CD4-positive, alpha-beta T cell treated with Interferon gamma for 1 hour (primary cell): ENCODE measurements around the gene KPNA4.
"Not testable (repeated sequence)": the region's sequence is repeated elsewhere in the genome, so short reads cannot be mapped to it uniquely, and the experiment has no call there.

Source experiments
- DNase-seq: peaks from one replicate; pipeline ENCODE4 v3.0.0-alpha.2; 2020

Gene KPNA4

DNA sequence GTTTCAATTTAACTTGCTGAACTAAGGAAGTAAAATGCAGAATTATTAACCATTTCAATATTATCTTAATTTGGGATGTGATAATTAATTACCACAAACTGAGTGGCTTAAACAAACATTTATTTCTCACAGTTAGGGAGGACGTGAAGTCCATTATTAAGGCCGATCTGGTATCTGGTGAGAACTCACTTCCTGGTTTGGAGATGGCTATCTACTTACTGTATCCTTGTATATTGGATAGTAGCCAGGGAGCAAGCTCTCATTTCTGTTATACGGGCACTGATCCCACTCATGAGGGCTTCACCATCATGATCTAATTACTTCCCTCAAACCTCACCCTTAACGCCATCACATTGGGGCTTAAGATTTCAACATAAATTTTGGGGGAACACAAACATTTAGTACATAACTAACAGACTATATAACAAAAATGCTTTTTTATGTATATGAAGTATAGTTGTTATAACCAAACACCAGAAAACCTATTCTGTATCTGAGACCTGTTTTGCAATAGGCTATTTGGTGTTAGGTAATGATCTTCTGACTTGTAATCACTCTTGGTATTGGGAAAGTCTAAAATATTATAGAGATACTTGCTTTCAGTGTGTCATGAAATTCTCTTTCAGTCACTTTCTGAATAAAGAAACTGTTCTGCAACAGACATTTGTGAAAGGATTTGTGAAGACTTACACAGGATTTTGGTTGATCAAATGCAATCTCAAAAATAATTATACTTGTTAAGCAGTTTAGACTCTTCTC is 4.7 kb upstream of the KPNA4 start:
- DNase-seq = no peak

DNA sequence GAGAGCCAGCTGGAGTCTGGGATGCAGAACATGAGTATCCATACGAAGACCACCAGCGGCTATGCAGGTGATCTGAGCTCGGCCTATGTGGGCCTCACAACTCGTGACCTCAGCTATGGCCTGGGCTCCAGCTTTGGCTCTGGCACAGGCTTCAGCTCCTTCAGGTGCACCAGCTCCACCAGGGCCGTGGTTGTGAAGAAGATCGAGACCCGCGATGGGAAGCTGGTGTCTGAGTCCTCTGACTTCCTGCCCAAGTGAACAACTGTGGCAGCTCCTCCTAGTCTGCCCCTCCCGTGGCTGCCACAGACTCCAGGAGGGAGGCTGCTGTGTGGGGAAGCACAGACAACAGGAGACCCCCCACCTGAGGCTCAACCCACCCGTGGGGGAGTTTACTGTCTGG is 3.6 kb upstream of the KPNA4 start:
- DNase-seq = no peak

DNA sequence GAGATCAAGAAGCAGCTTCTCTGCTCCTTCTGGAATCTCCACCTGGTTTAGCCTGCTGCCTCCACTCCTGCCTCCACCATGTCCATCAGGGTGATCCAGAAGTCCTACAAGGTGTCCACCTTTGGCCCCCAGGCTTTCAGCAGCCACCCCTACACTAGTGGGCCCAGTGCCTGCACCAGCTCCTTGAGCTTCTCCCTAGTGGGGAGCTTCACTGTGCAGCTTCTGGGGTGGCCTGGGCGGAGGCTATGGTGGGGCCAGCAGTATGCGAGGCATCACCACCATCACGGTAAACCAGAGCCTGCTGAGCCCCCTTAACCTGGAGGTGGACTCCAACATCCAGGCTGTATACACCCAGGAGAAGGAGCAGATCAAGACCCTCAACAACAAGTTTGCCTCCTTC is 2.4 kb upstream of the KPNA4 start:
- DNase-seq = no peak

GRCh38 chr3:160566499-160566898 is 1.1 kb upstream of the KPNA4 start:
- no peak for DNase-seq

- DNase-seq = peak; percentile 55
Measured at GRCh38 chr3:160564949-160565441, 376 bp downstream of the KPNA4 start.

- no peak for DNase-seq
Measured at GRCh38 chr3:160564258-160564911, 986 bp downstream of the KPNA4 start.

- no peak for DNase-seq
Measured at GRCh38 chr3:160562952-160563351, 2.4 kb downstream of the KPNA4 start.

DNA sequence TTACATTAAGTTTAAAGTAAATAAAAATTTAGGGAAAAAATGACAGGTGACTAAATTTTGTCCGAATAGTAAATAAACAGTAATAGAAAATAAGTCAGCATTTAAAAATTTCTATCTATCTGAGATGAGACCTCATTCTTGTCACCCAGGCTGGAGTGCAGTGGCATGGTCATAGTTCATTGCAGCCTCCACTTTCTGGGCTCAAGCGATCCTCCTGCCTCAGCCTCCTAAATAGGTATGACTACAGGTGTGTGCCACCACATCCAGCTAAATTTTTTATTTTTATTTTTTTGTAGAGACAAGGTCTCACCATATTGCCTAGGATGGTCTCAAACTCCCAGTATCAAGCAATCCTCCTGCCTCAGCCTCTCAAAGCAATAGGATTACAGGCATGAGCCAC is 7.8 kb downstream of the KPNA4 start:
- DNase-seq = no peak

DNA sequence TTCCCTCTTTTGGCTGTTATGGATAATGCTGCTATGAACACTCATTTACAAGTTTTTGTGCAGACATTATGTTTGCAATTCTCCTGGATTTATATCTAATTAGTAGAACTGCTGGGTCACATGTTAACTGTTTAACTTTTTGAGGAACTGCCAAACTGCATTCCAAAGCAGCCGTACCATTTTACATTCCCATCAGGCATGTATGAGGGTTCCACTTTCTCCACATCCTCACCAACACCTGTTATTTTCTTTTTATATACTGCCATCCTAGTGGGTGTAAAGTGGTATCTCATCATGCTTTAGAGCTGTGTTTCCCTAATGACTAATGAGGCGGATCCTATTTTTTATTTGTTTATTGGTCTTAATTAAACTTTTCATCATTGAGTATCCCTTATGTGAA is 9.2 kb downstream of the KPNA4 start:
- no peak for DNase-seq

GRCh38 chr3:160554980-160555379 is 10.4 kb downstream of the KPNA4 start:
- DNase-seq = no peak

DNA sequence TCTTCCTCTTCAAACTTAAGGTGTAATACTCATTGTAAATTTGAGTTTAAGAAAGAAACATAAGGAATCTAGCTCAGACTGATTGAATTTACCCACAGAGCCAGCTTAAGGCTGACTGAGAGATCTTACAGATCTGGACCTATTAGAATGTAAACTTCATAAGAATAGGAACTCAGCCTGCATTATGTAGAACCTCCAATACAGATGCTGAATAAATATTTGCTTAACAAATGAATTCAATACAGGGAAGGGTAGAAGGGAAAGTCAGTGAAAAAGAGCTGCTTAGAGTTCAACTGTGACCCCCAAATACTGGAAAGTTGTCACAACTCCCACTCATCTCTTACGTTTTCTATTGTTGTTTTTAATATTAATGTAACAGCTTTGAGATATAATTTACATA is 11.5 kb downstream of the KPNA4 start:
- DNase-seq = no peak

GRCh38 chr3:160546727-160547126 is 18.6 kb downstream of the KPNA4 start:
- DNase-seq = no peak

GRCh38 chr3:160545504-160545871 is 19.9 kb downstream of the KPNA4 start:
- no peak for DNase-seq

DNA sequence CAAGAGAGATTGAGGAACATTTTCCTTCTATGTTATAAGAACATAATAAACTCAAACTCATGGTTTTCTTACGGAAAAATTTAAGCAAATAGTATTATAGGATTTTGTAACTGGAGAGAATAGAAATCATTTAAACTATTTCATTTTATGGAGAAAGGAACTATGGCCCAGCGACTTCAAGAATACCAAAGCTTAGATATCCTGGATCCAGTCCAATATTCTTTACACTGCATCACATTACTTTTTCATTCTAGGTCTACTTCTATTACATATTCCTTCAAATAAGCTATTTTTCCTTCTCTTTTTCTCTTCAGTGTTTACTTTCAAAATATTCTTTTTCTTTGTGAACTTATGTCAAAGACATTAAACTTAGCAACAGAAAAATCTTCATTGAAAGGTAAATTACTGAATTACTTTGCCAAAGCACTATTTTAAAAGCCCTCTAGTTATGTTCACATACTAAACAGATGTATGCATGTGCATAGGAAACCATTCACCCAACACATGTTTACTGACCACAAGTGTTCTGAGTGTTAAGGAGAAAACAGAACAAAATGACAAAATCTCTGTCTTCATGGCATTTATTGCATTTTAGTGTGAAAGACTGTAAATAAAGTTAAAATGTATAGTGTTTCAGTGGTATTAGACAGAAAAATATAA is 20.4 kb downstream of the KPNA4 start:
- DNase-seq = no peak

GRCh38 chr3:160540551-160540950 is 24.8 kb downstream of the KPNA4 start:
- DNase-seq = no peak

- no peak for DNase-seq
Measured at GRCh38 chr3:160538895-160539294, 26.5 kb downstream of the KPNA4 start.

DNA sequence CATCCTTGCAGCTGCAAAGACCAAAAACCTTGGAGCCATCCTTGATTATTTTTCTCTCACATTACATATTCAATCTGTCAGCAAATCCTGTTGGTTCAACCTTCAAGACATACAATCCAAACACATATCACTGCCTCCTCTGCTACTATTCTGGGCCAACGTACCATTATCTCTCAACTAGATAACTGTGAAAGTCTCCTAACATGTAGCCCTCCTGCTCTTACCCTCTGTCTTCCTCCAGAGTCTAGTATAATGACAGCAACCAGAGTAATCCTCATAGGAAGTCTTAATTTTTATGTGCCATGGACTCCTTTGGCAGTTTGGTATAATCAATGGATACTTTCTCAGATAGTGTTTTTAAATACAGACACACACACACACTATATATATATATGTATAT is 27.6 kb downstream of the KPNA4 start:
- no peak for DNase-seq

DNA sequence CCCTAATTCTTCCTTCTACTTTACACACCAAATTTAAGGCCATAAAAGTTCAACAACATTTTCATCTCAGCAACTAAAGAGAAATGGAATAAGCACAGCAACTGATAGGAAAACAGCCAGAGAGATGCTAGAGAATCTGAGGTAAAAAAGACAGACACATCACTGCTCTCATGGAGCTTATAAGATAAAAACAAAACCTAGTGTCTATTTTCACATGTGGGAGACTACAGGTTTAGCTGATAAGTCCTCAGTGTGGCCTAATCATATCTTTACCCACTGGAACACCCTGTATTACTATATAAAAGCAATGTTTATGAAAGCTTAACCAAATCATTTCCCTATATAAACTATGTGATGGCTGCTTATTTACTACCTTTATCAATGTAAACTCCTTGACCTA is 33.0 kb downstream of the KPNA4 start:
- no peak for DNase-seq

DNA sequence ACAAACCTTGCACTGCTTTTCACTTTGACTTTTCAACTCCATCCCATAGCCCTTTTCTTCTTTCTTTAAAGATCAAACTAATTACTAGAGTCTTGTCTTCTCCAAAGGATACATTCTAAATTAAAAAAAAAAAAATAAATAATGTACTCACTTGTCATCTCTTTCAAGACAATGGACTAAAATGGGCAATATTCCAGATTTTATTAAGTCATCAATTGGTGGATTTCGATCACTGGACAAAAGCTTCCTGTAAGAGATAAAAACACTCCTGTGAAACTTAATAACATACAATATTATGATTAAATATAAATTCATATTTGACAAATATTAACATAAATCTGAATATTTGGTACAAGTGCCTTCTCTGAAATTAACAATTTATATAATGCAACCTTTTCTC is 34.1 kb downstream of the KPNA4 start:
- no peak for DNase-seq

DNA sequence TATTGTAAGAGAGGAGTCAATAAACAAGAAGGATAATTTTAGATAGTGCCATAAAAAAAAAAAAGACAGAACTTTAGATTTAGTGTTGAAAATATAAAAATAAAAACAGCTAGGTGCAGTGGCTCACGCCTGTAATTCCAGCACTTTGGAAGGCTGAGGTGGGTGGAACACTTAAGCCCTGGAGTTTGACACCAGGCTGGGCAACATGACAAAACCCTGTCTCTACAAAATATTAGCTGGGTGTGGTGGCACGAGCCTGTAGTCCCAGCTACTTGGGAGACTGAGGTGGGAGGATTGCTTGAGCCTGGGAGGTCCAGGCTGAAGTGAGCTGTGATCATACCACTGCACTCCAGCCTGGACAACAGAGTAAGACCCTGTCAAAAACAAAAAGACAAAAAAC is 49.0 kb downstream of the KPNA4 start:
- not testable (repeated sequence) for DNase-seq

GRCh38 chr3:160501325-160501724 is 64.0 kb downstream of the KPNA4 start:
- DNase-seq = no peak

- no peak for DNase-seq
Measured at GRCh38 chr3:160498202-160498601, 67.2 kb downstream of the KPNA4 start.

GRCh38 chr3:160490166-160490565 is 75.2 kb downstream of the KPNA4 start:
- DNase-seq = no peak

GRCh38 chr3:160486459-160486869 is 78.9 kb downstream of the KPNA4 start:
- DNase-seq = no peak
